GM12878 (cell line): ENCODE measurements around the gene FBN2. TPM values are rescaled to one million over a fixed set of nuclear protein-coding genes. Genes with fewer than 3 reads are reported as not detected.

ENCODE experiments used
- ATAC-seq: fragments of 200-7000 bp; cut with Tn5 transposase; 3 replicates; pipeline ENCODE4 v1.9.1; 2020; ENCODE audit warnings: mild to moderate bottlenecking, moderate library complexity
- BruUV-seq: library from RNA; stranded (reverse); fragments of 400-500 nt; replicated peaks from 2 replicates; lab custom pipeline; 2021; lab: Mats Ljungman, UMichigan
- CTCF ChIA-PET: fragments of 300-600 bp; sonication (Branson Sonifier 250); formaldehyde crosslinking; extraction: SDS; loops from one replicate; lab custom pipeline; 2021; ENCODE audit warnings: inconsistent platforms; lab: Yijun Ruan, JAX
- POLR2A ChIA-PET: fragments of 350-600 bp; formaldehyde crosslinking; extraction: SDS; loops from one replicate; lab custom pipeline; 2021; ENCODE audit warnings: inconsistent platforms; lab: Charles Lee
- RAD21 ChIA-PET: fragments of 300-600 bp; sonication (Branson Sonifier 250); formaldehyde crosslinking; loops from one replicate; lab custom pipeline; 2023; ENCODE audit warnings: antibody characterized with exemption; ENCODE audit not compliant: unreplicated experiment; lab: Charles Lee
- SMC1A ChIA-PET: fragments of 300-600 bp; sonication (Branson Sonifier 250); formaldehyde crosslinking; loops from one replicate; lab custom pipeline; 2023; ENCODE audit not compliant: unreplicated experiment, uncharacterized antibody; lab: Charles Lee
- DNase-seq: peaks from one replicate; pipeline ENCODE4 v3.0.0-alpha.2; 2011; ENCODE audit warnings: low read depth, low spot score
- FAIRE-seq: peaks from 3 replicates; lab custom pipeline; 2011; peaks lifted over from hg19 to GRCh38; lab: Jason Lieb, UNC
- H2AFZ ChIP-seq: 2 replicates; pipeline ENCODE4 v1.6.0; 2011; ENCODE audit warnings: low read depth, low read length, control low read depth; ENCODE audit not compliant: control insufficient read depth
- H3K27ac ChIP-seq: 2 replicates; pipeline ENCODE4 v1.5.1; 2011; ENCODE audit warnings: control low read depth; ENCODE audit not compliant: control insufficient read depth, insufficient read depth
- H3K27me3 ChIP-seq, 2 experiments: replicated peaks in 1 of 2; 2 replicates each; pipeline versions ENCODE4 v1.6.0 to v1.6.1; 2011; ENCODE audit warnings: low read length in 1 of 2; ENCODE audit not compliant: control insufficient read depth in 2 of 2, insufficient read depth in 2 of 2
- H3K36me3 ChIP-seq, 2 experiments: 2 replicates each; pipeline ENCODE4 v1.5.1; 2011; ENCODE audit warnings: low read length in 1 of 2; ENCODE audit not compliant: control insufficient read depth in 2 of 2, insufficient read depth in 2 of 2
- H3K4me1 ChIP-seq: 2 replicates; pipeline ENCODE4 v1.6.1; 2011; ENCODE audit warnings: mild to moderate bottlenecking, low read length, moderate library complexity, mixed read lengths; ENCODE audit not compliant: control insufficient read depth, insufficient read depth
- H3K4me2 ChIP-seq: 2 replicates; pipeline ENCODE4 v1.6.0; 2011; ENCODE audit warnings: control low read depth; ENCODE audit not compliant: control insufficient read depth, insufficient read depth
- H3K4me3 ChIP-seq: fragments of 200-600 bp; sonication (generic); 2 replicates; pipeline ENCODE4 v1.5.1; 2016
- H3K79me2 ChIP-seq: 2 replicates; pipeline ENCODE4 v1.6.0; 2011; ENCODE audit warnings: low read length; ENCODE audit not compliant: control insufficient read depth, insufficient read depth
- H3K9ac ChIP-seq: 2 replicates; pipeline ENCODE4 v1.8.0; 2011; ENCODE audit warnings: low read length, control low read depth, mixed read lengths; ENCODE audit not compliant: control insufficient read depth, insufficient read depth
- H3K9me3 ChIP-seq: replicated peaks from 3 replicates; pipeline ENCODE4 v1.5.1; 2011; ENCODE audit warnings: mild to moderate bottlenecking, low read length; ENCODE audit not compliant: control insufficient read depth, insufficient read depth
- H4K20me1 ChIP-seq: 2 replicates; pipeline ENCODE4 v1.6.0; 2011; ENCODE audit not compliant: control insufficient read depth, insufficient read depth
- ATF7 ChIP-seq: fragments of 450-650 bp; IDR thresholded peaks from 2 replicates; pipeline ENCODE4 v1.6.1; 2016; ENCODE audit warnings: low read depth, mild to moderate bottlenecking
- BMI1 ChIP-seq: fragments of 450-650 bp; IDR thresholded peaks from 2 replicates; pipeline ENCODE4 v1.6.1; 2016; ENCODE audit warnings: mild to moderate bottlenecking, moderate library complexity, borderline replicate concordance
- CBFB ChIP-seq: IDR thresholded peaks from 2 replicates; pipeline ENCODE4 v1.6.1; 2016; ENCODE audit warnings: antibody characterized with exemption, low read depth
- CEBPB ChIP-seq, 2 experiments: fragments of 150-350 bp in 1 of 2; IDR thresholded peaks; 2 replicates each; pipeline ENCODE4 v1.6.1; 2012 to 2014; ENCODE audit warnings: low read depth in 2 of 2, low read length in 2 of 2, borderline replicate concordance in 1 of 2, inconsistent platforms in 1 of 2
- CHD4 ChIP-seq: fragments of 200-600 bp; sonication (generic); IDR thresholded peaks from 2 replicates; pipeline ENCODE4 v1.6.1; 2016; ENCODE audit warnings: mild to moderate bottlenecking
- ETV6 ChIP-seq, 2 experiments: fragments of 450-650 bp in 1 of 2; IDR thresholded peaks in 1 of 2; conservative IDR thresholded peaks in 1 of 2; 2 replicates each; pipeline ENCODE4 v1.6.1; 2014; ENCODE audit warnings: antibody characterized with exemption in 1 of 2, borderline replicate concordance in 1 of 2, low read depth in 1 of 2, mild to moderate bottlenecking in 1 of 2, moderate library complexity in 1 of 2
- GATAD2B ChIP-seq: fragments of 450-650 bp; conservative IDR thresholded peaks from 2 replicates; pipeline ENCODE4 v1.6.1; 2017; ENCODE audit warnings: low read depth, mild to moderate bottlenecking, moderate library complexity
- JUNB ChIP-seq: IDR thresholded peaks from 2 replicates; pipeline ENCODE4 v1.6.1; 2016; ENCODE audit warnings: antibody characterized with exemption, mild to moderate bottlenecking
- YBX1 ChIP-seq: fragments of 450-650 bp; IDR thresholded peaks from 2 replicates; pipeline ENCODE4 v1.6.1; 2016; ENCODE audit warnings: antibody characterized with exemption
- ZBTB33 ChIP-seq: fragments of 450-650 bp; IDR thresholded peaks from 2 replicates; pipeline ENCODE4 v1.6.1; 2017; ENCODE audit warnings: mild to moderate bottlenecking
- ZNF24 ChIP-seq: fragments of 450-650 bp; IDR thresholded peaks from 2 replicates; pipeline ENCODE4 v1.6.1; 2017; ENCODE audit warnings: antibody characterized with exemption, mild to moderate bottlenecking
- ZNF384 ChIP-seq: IDR thresholded peaks from 2 replicates; pipeline ENCODE4 v1.6.1; 2012; ENCODE audit warnings: low read depth, mild to moderate bottlenecking, low read length, improper control_type of control experiment, borderline replicate concordance
- WGBS: methylation state at CpG from one replicate; pipeline ENCODE4 v1.1.6; 2016; ENCODE audit warnings: low lambda C conversion rate; ENCODE audit not compliant: insufficient replicate concordance, insufficient coverage; ENCODE audit errors: missing lambda C conversion rate; 5-methylcytosine and 5-hydroxymethylcytosine counted together
- in situ Hi-C: fragments of 300-500 bp; cut with MboI; formaldehyde crosslinking; loops from 9 replicates; pipeline ENCODE4 v1.14.3; 2018; ENCODE audit warnings: mixed read lengths
- intact Hi-C: fragments of 100-400 bp; cut with micrococcal nuclease; formaldehyde crosslinking; loops from one replicate; pipeline ENCODE4 v1.14.2; 2022; ENCODE audit not compliant: unreplicated experiment
- polyA plus RNA-seq, 11 experiments: library from polyadenylated mRNA; depleted of rRNA in 4 of 11; unstranded in 6 of 11; stranded (reverse) in 5 of 11; fragments of >200 nt; fragmentation: Nextera tagmentation in 4 of 11; fragmentation: Illumina TruSeq in 1 of 11; extraction: Ambion mirVana in 4 of 11; extraction: Trizol in 1 of 11; gene quantifications; 1 replicate in 1 of 11; 2 replicates in 10 of 11; pipeline versions ENCODE4 v1.2.1 to v1.2.3, GENCODE V29; 2011 to 2016; ENCODE audit warnings: inconsistent platforms in 2 of 11, missing spikeins in 2 of 11, low read depth in 1 of 11
- total RNA-seq, 4 experiments: library from RNA; depleted of rRNA in 3 of 4; stranded (reverse); fragments of >200 nt in 3 of 4; fragmentation: Illumina TruSeq in 1 of 4; extraction: Trizol in 1 of 4; gene quantifications; 2 replicates each; pipeline versions ENCODE4 v1.2.1 to v1.2.3, GENCODE V29; 2013 to 2021
- TF ChIP-seq, protein P1 (sequence below): IDR thresholded peaks from 2 replicates; pipeline ENCODE4 v1.6.1; 2011; ENCODE audit warnings: low read depth, mild to moderate bottlenecking, low read length, moderate library complexity, borderline replicate concordance; ENCODE audit errors: extremely low read depth
- TF ChIP-seq, protein P2 (sequence below): fragments of 450-650 bp; IDR thresholded peaks from 2 replicates; pipeline ENCODE4 v1.6.1; 2017; ENCODE audit warnings: mild to moderate bottlenecking, moderate library complexity

Gene FBN2
- total and polyA plus RNA-seq, 10 of the 15 experiments (the other 5 are each of a cell fraction or from before 2014, with no cell fraction given), result 0.01 to 0.98 (median 0.10) TPM; not detected in 3

DNA sequence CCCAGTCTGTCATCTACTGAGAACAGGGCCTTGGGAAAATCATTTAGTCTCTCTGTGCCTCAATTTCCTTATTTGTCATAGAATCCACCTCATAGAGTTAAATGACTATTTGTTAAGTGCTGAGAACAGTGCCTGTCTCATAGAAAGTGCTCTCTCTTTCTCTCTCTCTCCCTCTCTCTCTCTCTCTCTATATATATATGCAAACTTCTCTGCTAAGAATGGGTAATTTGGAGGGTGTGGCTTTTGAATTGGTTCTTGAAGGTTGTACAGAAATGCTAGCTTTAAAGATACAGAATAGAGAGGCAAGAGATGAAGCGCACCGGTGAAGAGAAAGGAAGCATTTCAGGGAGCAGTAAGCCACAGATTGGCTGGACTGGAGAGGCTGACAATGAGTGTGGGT lies 197.4 kb downstream of the FBN2 start (continued):
- TF ChIP-seq, protein P1, sequence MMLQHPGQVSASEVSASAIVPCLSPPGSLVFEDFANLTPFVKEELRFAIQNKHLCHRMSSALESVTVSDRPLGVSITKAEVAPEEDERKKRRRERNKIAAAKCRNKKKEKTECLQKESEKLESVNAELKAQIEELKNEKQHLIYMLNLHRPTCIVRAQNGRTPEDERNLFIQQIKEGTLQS, result no peak

DNA sequence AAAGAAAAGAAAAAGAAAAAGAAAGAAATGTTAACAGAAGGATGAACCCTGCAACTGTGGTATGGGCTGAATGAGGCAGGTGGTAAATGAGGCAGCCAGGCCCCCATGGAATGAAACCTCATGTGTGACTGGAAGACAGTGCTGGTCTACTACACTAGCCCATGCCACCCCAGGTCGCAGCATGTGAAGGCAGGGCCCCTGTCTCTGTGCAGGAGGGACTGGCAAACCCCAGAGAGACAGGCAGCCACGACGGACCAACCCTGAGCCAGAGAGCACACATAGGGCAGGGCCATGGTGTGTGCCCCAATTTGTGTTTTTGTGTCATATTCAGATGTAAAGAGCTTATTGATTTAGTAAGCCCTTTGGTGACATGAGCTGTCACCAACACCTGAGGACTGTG lies 198.5 kb downstream of the FBN2 start:
- ATAC-seq (peak; percentile 63), FAIRE-seq (no peak), DNase-seq (no peak)
- Histone ChIP-seq H3K4me2 (no peak overlapping the region), H3K79me2 (no peaks in the 10 kb centered on the region), H2AFZ (no peak overlapping the region), H3K27me3 (no peaks in the 10 kb centered on the region; a peak in 1 of 4 replicates), H3K36me3 (no peaks in the 10 kb centered on the region), H3K4me1 (no peaks in the 10 kb centered on the region), H3K27ac (no peak overlapping the region), H3K4me3 (no peak overlapping the region), H4K20me1 (no peaks in the 10 kb centered on the region), H3K9ac (no peak overlapping the region), H3K9me3 (no peaks in the 10 kb centered on the region)
- SMC1A ChIA-PET, result interaction anchor here (1.0 to 1.2 kb wide), 2 partner anchors 58 to 87 kb away, joined by 4 read pairs; no protein-coding TSS in a partner anchor
- TF ChIP-seq, protein P2, sequence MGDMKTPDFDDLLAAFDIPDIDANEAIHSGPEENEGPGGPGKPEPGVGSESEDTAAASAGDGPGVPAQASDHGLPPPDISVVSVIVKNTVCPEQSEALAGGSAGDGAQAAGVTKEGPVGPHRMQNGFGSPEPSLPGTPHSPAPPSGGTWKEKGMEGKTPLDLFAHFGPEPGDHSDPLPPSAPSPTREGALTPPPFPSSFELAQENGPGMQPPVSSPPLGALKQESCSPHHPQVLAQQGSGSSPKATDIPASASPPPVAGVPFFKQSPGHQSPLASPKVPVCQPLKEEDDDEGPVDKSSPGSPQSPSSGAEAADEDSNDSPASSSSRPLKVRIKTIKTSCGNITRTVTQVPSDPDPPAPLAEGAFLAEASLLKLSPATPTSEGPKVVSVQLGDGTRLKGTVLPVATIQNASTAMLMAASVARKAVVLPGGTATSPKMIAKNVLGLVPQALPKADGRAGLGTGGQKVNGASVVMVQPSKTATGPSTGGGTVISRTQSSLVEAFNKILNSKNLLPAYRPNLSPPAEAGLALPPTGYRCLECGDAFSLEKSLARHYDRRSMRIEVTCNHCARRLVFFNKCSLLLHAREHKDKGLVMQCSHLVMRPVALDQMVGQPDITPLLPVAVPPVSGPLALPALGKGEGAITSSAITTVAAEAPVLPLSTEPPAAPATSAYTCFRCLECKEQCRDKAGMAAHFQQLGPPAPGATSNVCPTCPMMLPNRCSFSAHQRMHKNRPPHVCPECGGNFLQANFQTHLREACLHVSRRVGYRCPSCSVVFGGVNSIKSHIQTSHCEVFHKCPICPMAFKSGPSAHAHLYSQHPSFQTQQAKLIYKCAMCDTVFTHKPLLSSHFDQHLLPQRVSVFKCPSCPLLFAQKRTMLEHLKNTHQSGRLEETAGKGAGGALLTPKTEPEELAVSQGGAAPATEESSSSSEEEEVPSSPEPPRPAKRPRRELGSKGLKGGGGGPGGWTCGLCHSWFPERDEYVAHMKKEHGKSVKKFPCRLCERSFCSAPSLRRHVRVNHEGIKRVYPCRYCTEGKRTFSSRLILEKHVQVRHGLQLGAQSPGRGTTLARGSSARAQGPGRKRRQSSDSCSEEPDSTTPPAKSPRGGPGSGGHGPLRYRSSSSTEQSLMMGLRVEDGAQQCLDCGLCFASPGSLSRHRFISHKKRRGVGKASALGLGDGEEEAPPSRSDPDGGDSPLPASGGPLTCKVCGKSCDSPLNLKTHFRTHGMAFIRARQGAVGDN, result no peak
- no peak for TF ChIP-seq ATF7
- TF ChIP-seq ZNF384, result no peak
- no peak for TF ChIP-seq ZBTB33
- TF ChIP-seq GATAD2B, result no peak
- TF ChIP-seq BMI1, result no peak
- TF ChIP-seq CHD4, result no peak
- TF ChIP-seq ZNF24, result no peak
- TF ChIP-seq JUNB, result no peak
- no peak for TF ChIP-seq CEBPB (IDR thresholded peaks at IDR 0.05; ENCODE audit: borderline replicate concordance in 1 of 2, low read depth in 2 of 2, low read length in 2 of 2)
- no peak for TF ChIP-seq YBX1
- no peak for TF ChIP-seq ETV6 (conservative IDR thresholded peaks at IDR 0.05 in 1 of 2, IDR thresholded peaks at IDR 0.05 in 1 of 2; ENCODE audit: borderline replicate concordance in 1 of 2, low read depth in 1 of 2)
- no peak for TF ChIP-seq CBFB
- in situ Hi-C loops (no loop called here), intact Hi-C loops (no loop called here)
- RAD21 ChIA-PET, result interaction anchor here (1.1 kb wide), 1 partner anchor 125 kb away, joined by 3 read pairs; no protein-coding TSS in a partner anchor
- CTCF ChIA-PET, result no interaction called here
- WGBS, result 6% methylated on average over 3 of the region's 3 CpGs
- POLR2A ChIA-PET, result no interaction called here
- BruUV-seq, result no TSS peak
